Right lobe of liver (tissue), 6 donors: Measurements from ENCODE around the gene CWF19L2. TPM values are rescaled to one million over a fixed set of nuclear protein-coding genes. Genes with fewer than 3 reads are reported as not detected.
A peak's percentile ranks its signal among the peaks of the same experiment; 100 is the strongest.

Source experiments
- ATAC-seq, 4 donors: fragments of 200-7000 bp; cut with Tn5 transposase; one replicate each; pipeline ENCODE4 v1.9.1; 2020; ENCODE audit warnings: mild to moderate bottlenecking in 4 of 4, moderate library complexity in 4 of 4
- DNase-seq, 3 donors: peaks; one replicate each; pipeline ENCODE4 v3.0.0-alpha.2; 2020
- H3K27ac ChIP-seq, 3 donors: fragments of 200-600 bp; one replicate each; pipeline ENCODE4 v1.8.0; 2022
- H3K27me3 ChIP-seq, 2 donors: fragments of 200-600 bp; one replicate each; pipeline ENCODE4 v1.8.0; 2022
- H3K36me3 ChIP-seq, 4 donors: fragments of 200-600 bp; sonication (generic) in 1 of 4; one replicate each; pipeline versions ENCODE4 v1.5.1 to v1.8.0; 2017 to 2022; ENCODE audit warnings: control low read depth in 1 of 4
- H3K4me1 ChIP-seq, 4 donors: fragments of 200-600 bp; sonication (generic) in 1 of 4; one replicate each; pipeline versions ENCODE4 v1.5.1 to v1.8.0; 2017 to 2022; ENCODE audit warnings: control low read depth in 1 of 4
- H3K4me3 ChIP-seq, 3 donors: fragments of 200-600 bp; one replicate each; pipeline ENCODE4 v1.8.0; 2022
- H3K9me3 ChIP-seq, 4 donors: fragments of 200-600 bp; sonication (generic) in 1 of 4; one replicate each; pipeline versions ENCODE4 v1.5.1 to v1.8.0; 2017 to 2022; ENCODE audit warnings: control low read depth in 1 of 4
- POLR2A ChIP-seq: fragments of 450-650 bp; IDR thresholded peaks from one replicate; pipeline ENCODE4 v1.6.1; 2017; ENCODE audit warnings: antibody characterized with exemption, mild to moderate bottlenecking
- WGBS: methylation state at CpG from one replicate; pipeline ENCODE4 v1.1.6; 2018; ENCODE audit warnings: low coverage, low lambda C conversion rate; ENCODE audit not compliant: insufficient coverage; ENCODE audit errors: missing lambda C conversion rate; 5-methylcytosine and 5-hydroxymethylcytosine counted together
- intact Hi-C, 2 donors: fragments of 100-400 bp; cut with DNase I; formaldehyde crosslinking; loops; one replicate each; pipeline versions ENCODE4 v1.11.2 to v1.14.1; 2022
- total RNA-seq, 6 experiments: library from RNA; depleted of rRNA in 2 of 6; stranded (reverse); fragments of >200 nt in 2 of 6; fragmentation: NEBNext Ultra II Directional in 3 of 6; extraction: Animal tissue kit (Norgen Biotek cat#: 25700) in 3 of 6; gene quantifications; one replicate each; pipeline versions ENCODE4 v1.1.0 to v1.2.4, GENCODE V29; 2016 to 2023
- TF ChIP-seq, protein P1 (sequence below), 4 donors: fragments of 200-600 bp in 3 of 4; fragments of 450-650 bp in 1 of 4; IDR thresholded peaks; one replicate each; pipeline versions ENCODE4 v1.5.1 to v1.8.0; 2016 to 2022; ENCODE audit warnings: antibody characterized with exemption in 4 of 4, mild to moderate bottlenecking in 2 of 4
- donor health status: DM: no; HTN: yes; CAD: no.
- donor health status: DM: no; HTN: no; CAD: no.
- donor health status: DM: no; HTN: no; CAD: no.
- donor health status: DM: no; HTN: yes; CAD: no.
- donor health status: DM: no; HTN: yes; CAD: no.

CWF19L2 gene
- total RNA-seq, 6 experiments from 2014 or later: 4.5 to 6.1 (median 5.3) TPM

DNA sequence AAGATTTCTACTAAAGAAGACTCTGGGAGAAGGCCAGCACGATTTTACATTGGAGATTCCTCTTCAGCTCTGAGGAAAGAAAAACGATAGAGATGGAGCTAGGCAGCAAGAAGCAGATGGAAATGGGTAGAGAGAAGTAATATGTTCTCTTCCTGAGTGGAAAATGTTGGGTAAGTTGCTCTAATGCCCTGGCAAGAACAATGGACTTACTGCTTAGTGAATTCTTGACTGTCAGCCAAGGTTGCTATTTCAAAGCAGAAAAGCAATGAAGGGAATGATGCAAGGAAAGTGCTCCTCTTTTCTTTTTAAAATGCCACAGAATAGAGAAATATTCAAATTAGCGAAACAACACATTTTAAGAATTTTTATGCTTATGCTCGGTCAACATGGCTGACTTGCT, 38.4 kb upstream of the CWF19L2 start:
- Histone ChIP-seq H3K4me3 (no peak overlapping the region), H3K9me3 (no peaks in the 10 kb centered on the region), H3K36me3 (no peaks in the 10 kb centered on the region), H3K27me3 (no peaks in the 10 kb centered on the region), H3K27ac (no peak overlapping the region), H3K4me1 (no peaks in the 10 kb centered on the region)
- no peak for DNase-seq
- intact Hi-C loops: no loop called here
- TF ChIP-seq POLR2A: no peak
- TF ChIP-seq, protein P1, sequence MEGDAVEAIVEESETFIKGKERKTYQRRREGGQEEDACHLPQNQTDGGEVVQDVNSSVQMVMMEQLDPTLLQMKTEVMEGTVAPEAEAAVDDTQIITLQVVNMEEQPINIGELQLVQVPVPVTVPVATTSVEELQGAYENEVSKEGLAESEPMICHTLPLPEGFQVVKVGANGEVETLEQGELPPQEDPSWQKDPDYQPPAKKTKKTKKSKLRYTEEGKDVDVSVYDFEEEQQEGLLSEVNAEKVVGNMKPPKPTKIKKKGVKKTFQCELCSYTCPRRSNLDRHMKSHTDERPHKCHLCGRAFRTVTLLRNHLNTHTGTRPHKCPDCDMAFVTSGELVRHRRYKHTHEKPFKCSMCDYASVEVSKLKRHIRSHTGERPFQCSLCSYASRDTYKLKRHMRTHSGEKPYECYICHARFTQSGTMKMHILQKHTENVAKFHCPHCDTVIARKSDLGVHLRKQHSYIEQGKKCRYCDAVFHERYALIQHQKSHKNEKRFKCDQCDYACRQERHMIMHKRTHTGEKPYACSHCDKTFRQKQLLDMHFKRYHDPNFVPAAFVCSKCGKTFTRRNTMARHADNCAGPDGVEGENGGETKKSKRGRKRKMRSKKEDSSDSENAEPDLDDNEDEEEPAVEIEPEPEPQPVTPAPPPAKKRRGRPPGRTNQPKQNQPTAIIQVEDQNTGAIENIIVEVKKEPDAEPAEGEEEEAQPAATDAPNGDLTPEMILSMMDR (IDR thresholded peaks at IDR 0.05): no peak
- 65% methylated on average over 4 of the region's 4 CpGs for WGBS
- peak in 1 of 4 donors; percentile 25 for ATAC-seq

DNA sequence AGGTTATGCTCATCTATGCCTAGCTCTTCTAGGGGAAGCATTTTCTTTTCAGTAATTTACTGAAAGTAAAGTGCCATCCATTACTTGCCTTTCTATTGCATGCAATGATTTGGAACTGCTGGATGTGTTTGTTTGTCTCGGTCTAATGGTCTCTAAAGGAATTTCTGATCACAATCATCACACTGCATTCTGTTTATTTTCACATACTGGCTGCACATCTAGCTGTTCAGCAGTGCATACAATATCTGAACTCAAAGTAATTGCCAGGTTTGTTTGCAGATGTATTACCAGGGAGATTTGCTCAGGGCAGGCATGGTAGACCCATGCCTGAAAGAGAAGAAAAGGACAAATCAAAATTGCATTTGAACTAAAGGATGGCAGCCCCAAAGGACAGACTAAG, 36.4 kb upstream of the CWF19L2 start:
- TF ChIP-seq, protein P1 (IDR thresholded peaks at IDR 0.05): no peak
- TF ChIP-seq POLR2A: no peak
- Histone ChIP-seq H3K27ac (no peak overlapping the region), H3K4me3 (no peak overlapping the region), H3K27me3 (no peaks in the 10 kb centered on the region), H3K9me3 (no peaks in the 10 kb centered on the region), H3K4me1 (no peaks in the 10 kb centered on the region), H3K36me3 (no peaks in the 10 kb centered on the region)
- ATAC-seq (no peak), DNase-seq (no peak)
- intact Hi-C loops: no loop called here
- 54% methylated on average over 1 of the region's 1 CpG for WGBS

DNA sequence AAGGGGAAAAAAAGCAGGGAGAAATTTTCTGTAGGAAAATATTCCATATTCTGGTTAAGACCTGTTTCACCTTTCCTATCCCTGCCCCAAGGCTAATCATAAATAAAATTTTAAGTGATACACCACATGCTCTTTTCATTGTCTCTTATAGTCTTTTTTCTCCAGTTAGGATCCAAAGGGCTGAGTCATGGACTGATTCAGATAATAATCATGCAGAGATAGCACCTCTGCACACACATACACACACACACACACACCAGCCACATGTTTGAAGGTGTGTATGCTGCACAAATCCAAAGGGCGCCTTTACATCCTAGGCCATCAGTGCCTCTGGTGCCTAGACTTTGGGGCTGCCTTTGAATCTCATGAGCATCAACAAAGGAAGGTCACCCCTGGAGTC, 35.5 kb upstream of the CWF19L2 start:
- TF ChIP-seq, protein P1 (IDR thresholded peaks at IDR 0.05): no peak
- TF ChIP-seq POLR2A: no peak
- WGBS: 33% methylated on average over 1 of the region's 1 CpG
- Histone ChIP-seq H3K36me3 (no peaks in the 10 kb centered on the region), H3K9me3 (no peaks in the 10 kb centered on the region), H3K4me1 (no peaks in the 10 kb centered on the region), H3K27ac (no peak overlapping the region), H3K4me3 (no peak overlapping the region), H3K27me3 (no peaks in the 10 kb centered on the region)
- ATAC-seq (no peak), DNase-seq (no peak)
- intact Hi-C loops: no loop called here

DNA sequence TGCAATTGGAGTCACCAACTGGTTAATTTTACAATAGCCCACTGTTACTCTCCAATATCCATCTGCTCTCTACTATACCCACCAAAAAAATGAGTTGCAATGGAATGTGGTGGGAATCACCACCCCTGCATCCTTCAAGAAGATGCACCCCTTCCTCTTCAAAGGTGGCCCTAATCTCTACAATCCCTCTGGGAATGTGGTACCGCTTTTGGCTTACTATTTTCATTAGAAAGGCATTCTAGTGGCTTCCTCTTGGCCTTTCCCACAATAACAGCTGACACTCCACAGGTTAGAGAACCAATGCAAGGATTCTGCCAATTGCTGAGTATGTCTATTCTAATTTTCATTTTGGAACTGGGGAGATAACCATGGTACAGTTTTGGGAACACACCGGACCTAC, 33.2 kb upstream of the CWF19L2 start:
- H3K36me3 ChIP-seq: no peaks in the 10 kb centered on the region
- H3K4me1 ChIP-seq: no peaks in the 10 kb centered on the region
- ATAC-seq (no peak), DNase-seq (no peak)
- H3K27ac ChIP-seq: no peak overlapping the region
- no peaks in the 10 kb centered on the region for H3K27me3 ChIP-seq
- H3K4me3 ChIP-seq: no peak overlapping the region
- TF ChIP-seq, protein P1 (IDR thresholded peaks at IDR 0.05): no peak
- no peak for TF ChIP-seq POLR2A
- no peaks in the 10 kb centered on the region for H3K9me3 ChIP-seq
- intact Hi-C loops: no loop called here
- WGBS: 75% methylated on average over 2 of the region's 2 CpGs

DNA sequence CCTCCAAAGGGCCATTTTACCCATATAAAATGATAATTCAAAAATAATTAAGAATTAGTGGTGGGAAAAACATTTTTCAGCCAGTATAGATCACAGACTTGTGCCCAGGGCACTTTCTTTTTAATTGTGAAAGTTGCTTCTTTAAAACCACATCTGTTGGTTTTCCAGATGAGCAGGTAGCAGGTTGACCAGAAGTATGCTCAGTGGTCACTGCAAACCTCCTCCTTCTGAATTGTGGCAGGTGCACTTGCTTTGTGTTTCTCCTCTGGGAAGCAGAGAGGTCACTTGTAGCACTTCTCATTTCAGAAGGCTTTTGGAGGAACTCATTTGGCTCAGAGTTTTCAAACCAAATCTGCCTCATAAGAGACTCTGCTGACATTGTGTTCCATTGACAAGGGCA, 24.6 kb upstream of the CWF19L2 start:
- Histone ChIP-seq H3K27ac (no peak overlapping the region), H3K36me3 (no peaks in the 10 kb centered on the region), H3K4me1 (no peaks in the 10 kb centered on the region), H3K4me3 (no peak overlapping the region), H3K9me3 (no peaks in the 10 kb centered on the region), H3K27me3 (no peaks in the 10 kb centered on the region)
- intact Hi-C loops: no loop called here
- no peak for ATAC-seq
- TF ChIP-seq, protein P1 (IDR thresholded peaks at IDR 0.05): no peak
- no peak for TF ChIP-seq POLR2A
- no peak for DNase-seq
